Adipose tissue (tissue), 3 donors: Measurements from ENCODE around the gene TM9SF4. TPM values are rescaled to one million over a fixed set of nuclear protein-coding genes. Genes with fewer than 3 reads are reported as not detected.

Source experiments
- H3K27ac ChIP-seq: one replicate; pipeline ENCODE4 v1.5.1; 2013; ENCODE audit warnings: low read depth, low read length
- WGBS, 3 donors: extraction: QIAGEN DNeasy Blood & Tissue Kit; methylation state at CpG; one replicate each; pipeline ENCODE4 v1.1.7; 2013; 5-methylcytosine and 5-hydroxymethylcytosine counted together
- polyA plus RNA-seq, 3 donors: library from polyadenylated mRNA; stranded (reverse); fragments of 200-250 nt; gene quantifications; one replicate each; pipeline ENCODE4 v1.2.3, GENCODE V29; 2013
- donor health status: healthy with polysubstance abuse.
- donor health status: Bipolar disorder and iron deficiency.
- donor health status: healthy.

TM9SF4 gene
- polyA plus RNA-seq, 3 donors: 13.7 to 25.9 (median 19.2) TPM

DNA sequence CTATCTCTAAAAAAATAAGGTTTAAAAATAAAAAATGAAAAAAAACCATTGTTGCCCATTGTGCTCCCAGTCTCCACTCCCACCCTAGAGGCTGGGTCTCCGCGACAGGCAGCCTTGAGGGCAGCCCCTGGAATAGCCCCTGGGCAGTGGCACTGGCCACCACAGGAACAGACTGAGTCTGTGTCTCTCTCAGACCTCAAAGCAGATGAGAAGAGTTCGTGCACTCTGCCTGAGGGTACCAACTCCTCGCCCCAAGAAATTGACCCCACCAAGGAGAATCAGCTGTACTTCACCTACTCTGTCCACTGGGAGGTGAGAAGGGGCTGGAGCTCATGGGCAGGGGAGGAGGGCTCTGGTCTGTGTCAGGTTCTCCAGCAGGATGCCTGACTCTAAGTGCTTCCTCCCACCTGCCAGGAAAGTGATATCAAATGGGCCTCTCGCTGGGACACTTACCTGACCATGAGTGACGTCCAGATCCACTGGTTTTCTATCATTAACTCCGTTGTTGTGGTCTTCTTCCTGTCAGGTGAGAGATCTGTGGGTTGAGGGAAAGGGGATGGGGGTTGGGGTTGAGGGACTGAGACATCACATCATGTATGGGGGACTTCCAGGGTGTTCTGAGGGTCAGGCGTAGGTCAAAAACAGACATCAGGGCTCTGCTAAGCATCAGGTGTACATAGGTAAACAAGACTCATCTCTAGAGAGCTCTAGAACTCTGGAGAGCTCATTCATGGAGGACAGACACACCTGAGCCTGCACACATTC is 35.6 kb downstream of the TM9SF4 start:
- WGBS, 3 donors: 94 to 98% (median 96%) methylated on average over 8 of the region's 8 CpGs
- no peak overlapping the region for H3K27ac ChIP-seq

DNA sequence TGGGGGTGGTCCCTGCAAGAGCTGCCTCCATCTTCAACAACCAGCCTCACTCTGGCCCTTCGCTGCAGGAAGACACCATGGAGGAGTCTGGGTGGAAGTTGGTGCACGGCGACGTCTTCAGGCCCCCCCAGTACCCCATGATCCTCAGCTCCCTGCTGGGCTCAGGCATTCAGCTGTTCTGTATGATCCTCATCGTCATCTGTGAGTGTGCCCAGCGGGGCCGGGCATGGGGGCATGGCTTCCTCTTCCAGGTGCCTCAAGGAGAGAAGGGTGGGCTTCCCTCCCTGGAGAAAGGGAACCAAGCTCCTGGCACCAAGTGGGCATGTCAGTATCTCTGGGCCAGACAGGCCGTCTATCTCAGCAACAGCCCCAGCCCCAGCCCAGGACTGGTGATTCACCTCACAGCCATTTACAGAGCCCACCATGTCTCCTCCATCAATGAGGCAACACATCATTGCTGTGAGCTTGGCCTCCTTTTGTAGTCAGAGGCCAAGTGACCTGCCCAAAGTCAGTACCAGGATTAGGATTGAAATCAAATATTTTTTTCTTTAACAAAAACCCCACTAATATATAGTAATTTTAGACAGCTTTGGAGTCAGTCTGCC is 40.2 kb downstream of the TM9SF4 start:
- H3K27ac ChIP-seq: no peak overlapping the region
- WGBS, 3 donors: 86 to 91% (median 87%) methylated on average over 8 of the region's 8 CpGs

DNA sequence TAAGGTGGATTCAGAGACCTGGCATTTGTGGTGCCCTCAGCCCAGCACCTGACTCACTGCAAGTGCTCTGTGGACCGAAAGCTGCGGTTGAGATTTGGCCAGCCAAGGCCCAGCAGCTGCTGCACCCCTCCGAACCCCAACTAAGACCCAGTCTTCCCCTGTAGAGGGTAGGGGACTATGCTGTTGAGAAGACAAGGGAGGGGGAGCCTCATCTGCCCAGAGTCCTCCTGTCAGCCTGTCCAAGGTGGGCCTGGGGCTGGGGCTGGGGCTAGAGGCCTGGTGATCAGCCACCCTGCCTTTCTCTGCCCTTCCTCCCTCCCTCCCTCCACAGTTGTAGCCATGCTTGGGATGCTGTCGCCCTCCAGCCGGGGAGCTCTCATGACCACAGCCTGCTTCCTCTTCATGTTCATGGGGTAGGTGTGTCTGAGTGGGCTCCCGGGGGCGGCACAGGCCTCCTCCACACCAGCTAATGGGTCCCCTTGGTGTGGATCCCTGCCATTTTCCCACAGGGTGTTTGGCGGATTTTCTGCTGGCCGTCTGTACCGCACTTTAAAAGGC is 40.9 kb downstream of the TM9SF4 start:
- WGBS, 3 donors: 87 to 95% (median 94%) methylated on average over 10 of the region's 10 CpGs
- no peak overlapping the region for H3K27ac ChIP-seq

- no peak overlapping the region for H3K27ac ChIP-seq
- 74 to 81% (median 80%) methylated on average over 6 of the region's 6 CpGs for WGBS, 3 donors
Observed at GRCh38 chr20:32152421-32153155, 43.1 kb downstream of the TM9SF4 start.

GRCh38 chr20:32153156-32153665 is 43.7 kb downstream of the TM9SF4 start:
- WGBS, 3 donors: 93 to 98% (median 95%) methylated on average over 4 of the region's 4 CpGs
- no peak overlapping the region for H3K27ac ChIP-seq

DNA sequence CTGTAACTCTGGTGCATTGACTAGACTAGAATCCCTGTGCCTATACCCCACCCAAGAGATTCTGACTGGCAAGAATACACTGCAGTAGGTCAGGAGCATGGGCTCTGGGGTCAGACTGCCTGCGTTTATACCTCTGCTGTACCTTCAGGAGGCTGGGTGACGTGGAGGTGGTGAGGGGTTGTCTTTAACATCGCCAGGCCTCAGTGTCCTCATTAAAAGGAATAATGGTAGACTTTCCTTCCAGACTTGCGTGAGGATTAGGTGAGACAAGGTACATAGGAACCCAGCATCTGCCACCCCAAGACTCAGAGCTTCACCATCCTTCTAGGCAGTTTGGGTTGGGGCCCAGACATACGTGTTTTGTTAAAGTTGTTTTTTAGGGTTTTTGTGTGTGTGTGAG is 44.3 kb downstream of the TM9SF4 start:
- no peak overlapping the region for H3K27ac ChIP-seq
- WGBS, 3 donors: 97 to 98% (median 97%) methylated on average over 5 of the region's 5 CpGs

DNA sequence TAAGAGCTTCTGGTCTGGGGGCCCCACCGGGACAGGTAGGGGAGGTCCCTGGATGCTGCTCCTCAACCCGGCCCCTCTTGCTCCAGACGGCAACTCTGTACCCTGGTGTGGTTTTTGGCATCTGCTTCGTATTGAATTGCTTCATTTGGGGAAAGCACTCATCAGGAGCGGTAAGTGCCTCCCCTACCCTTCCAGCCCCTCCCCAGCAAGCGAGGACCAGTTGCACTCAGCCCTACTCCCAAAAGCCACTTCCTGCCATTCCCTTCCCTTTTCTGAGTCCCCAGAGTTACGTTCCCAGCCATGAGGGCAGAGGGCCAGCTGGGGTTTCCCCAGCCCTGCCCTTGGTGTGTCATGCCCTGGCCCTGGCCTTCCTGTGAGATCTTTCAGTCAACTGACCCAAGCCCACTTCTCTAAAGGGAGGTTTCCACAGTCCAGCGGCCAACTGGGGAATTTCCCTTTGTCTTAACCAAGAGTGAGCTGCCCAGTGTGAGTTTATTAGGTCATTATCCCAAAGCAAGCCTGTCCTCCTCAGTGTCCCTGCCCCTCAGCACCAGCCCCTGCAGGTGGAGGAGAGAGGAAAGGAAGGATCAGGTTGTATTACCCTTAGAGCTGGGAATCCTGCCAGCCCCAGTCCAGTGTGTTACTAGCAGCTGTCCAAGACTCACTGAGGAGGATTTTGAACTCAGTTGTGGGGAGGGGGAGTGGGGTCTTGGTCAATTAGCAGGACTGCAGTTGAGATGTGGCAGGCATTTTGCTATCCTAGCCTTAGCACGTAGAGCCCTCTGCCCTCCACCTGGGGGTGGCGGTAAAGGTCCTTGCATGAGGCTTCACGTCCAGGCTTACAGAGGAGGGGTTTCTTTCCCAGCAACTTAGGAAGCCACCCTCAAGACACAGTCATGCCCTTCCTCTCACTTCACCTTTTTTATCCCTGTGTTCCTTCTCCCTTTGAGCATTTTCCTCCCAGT is 45.8 kb downstream of the TM9SF4 start:
- no peak overlapping the region for H3K27ac ChIP-seq
- 17 to 50% (median 26%) methylated on average over 11 of the region's 11 CpGs for WGBS, 3 donors

GRCh38 chr20:32157611-32158010 is 48.1 kb downstream of the TM9SF4 start:
- H3K27ac ChIP-seq: no peak overlapping the region
- 92 to 98% (median 94%) methylated on average over 13 to 14 of the region's 14 CpGs for WGBS, 3 donors

- H3K27ac ChIP-seq: no peak overlapping the region
- 94 to 97% (median 95%) methylated on average over 11 of the region's 11 CpGs for WGBS, 3 donors
Observed at GRCh38 chr20:32158351-32158750, 48.8 kb downstream of the TM9SF4 start.

DNA sequence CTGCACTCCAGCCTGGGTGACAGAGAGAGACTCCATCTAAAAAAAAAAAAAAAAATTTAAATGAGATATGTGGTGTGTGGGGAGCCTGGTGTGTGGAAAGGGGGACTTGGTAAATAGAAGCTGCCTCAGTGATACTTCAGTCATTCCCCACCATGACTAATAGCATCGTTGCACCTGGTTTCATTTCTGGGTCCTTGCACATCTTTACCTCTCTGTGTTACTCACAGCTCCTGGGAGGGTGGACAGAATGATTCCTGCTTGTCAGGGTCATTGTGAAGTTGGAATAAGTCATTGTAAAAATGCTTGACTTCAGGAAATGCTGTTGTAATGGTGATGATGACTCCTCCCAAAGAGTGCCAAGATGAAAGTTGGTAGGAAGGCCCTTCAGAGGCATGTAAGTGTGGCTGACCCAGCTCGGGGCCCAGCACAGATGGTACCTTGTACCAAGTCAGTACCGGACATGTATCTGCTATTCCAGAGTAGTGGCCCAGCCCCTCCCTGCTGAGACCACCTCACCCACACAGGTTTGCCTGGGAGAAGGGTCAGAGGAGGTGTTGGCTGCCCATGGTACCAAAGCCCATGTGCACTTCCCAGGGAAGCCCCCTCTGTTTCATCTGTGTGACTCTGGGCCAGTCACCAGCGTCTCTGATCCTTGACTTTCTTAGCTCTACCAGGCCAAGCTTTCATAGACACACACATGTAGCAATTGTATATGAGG is 49.6 kb downstream of the TM9SF4 start:
- H3K27ac ChIP-seq: no peak overlapping the region
- WGBS, 3 donors: 94 to 100% (median 96%) methylated on average over 4 of the region's 4 CpGs

DNA sequence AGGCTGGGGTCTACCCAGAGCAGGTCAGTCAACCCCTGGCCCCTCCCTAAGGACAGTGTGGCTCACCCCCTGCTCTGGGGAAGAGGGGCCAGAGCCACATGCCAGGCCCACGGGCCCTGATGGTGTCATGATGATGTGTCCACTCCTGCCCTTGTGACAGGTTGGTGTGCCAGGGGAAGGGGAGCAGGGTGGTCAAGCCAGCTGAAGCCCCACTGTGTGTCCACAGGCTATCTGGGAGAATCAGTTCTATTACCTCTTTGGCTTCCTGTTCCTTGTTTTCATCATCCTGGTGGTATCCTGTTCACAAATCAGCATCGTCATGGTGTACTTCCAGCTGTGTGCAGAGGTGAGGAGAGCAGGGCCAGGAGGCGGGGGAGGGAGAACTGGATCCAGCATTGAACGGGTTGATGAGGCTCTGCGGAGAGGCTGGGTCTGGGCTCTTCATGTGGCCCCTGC is 50.3 kb downstream of the TM9SF4 start:
- no peak overlapping the region for H3K27ac ChIP-seq
- 65 to 96% (median 80%) methylated on average over 5 of the region's 5 CpGs for WGBS, 3 donors

GRCh38 chr20:32160341-32160740 is 50.8 kb downstream of the TM9SF4 start:
- no peak overlapping the region for H3K27ac ChIP-seq
- WGBS, 3 donors: 90 to 97% (median 96%) methylated on average over 5 of the region's 5 CpGs

DNA sequence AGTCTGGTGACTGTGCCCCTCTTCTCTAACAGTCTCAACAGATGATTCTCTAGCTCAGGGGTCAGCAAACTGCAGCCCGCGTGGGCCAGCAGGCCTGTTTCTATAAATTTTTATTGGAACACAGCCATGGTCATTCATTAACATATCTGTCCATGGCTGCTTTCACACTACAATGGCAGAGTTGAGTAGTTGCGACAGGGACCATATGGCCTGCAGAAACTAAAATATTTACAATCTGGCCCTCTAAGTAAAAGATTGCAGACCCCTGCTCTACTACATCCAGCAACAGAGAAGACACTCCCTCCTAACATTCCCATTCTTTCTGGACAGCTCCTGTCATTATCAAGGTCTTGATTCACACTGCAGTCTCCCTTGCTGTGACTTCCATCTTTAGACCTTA is 52.8 kb downstream of the TM9SF4 start:
- 54 to 84% (median 70%) methylated on average over 3 of the region's 3 CpGs for WGBS, 3 donors

GRCh38 chr20:32163951-32164350 is 54.4 kb downstream of the TM9SF4 start:
- no peak overlapping the region for H3K27ac ChIP-seq
- WGBS, 3 donors: 63 to 83% (median 78%) methylated on average over 5 of the region's 5 CpGs

More for the DNA sequence above, 52.8 kb downstream of the TM9SF4 start:
- no peak overlapping the region for H3K27ac ChIP-seq

GRCh38 chr20:32164984-32165735 is 55.6 kb downstream of the TM9SF4 start:
- WGBS, 3 donors: 75 to 86% (median 77%) methylated on average over 21 of the region's 21 CpGs
- H3K27ac ChIP-seq: no peak overlapping the region

GRCh38 chr20:32165836-32166545 is 56.5 kb downstream of the TM9SF4 start:
- 69 to 86% (median 70%) methylated on average over 8 of the region's 8 CpGs for WGBS, 3 donors
- H3K27ac ChIP-seq: no peak overlapping the region
